ENCODE measurements around the gene POGLUT3. TPM values are rescaled to one million over a fixed set of nuclear protein-coding genes. Genes with fewer than 3 reads are reported as not detected.

POGLUT3 gene
- total RNA-seq, 1 donor: 5.6 TPM

DNA sequence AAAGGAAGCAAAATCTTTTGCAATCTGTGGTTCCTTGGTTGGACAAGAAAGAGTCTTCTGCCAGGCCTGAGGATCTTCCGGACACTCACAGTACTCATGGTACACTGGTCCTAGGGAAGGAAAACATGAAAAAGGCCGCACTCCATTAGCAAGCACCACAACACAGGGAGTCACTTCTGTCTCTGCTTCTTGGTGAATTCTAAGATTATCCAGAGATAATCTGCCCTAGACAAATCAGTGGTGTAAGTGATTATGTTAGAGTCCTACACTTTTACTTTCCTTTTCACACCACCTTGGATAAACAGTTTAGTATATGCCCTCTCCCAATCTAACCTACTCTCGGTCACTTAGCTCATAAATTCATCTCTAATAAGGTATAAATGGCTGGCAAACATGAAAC is 11.9 kb downstream of the POGLUT3 start:
- Histone ChIP-seq H3K27me3 (ENCODE audit: insufficient read depth, low read length) (no peaks in the 10 kb centered on the region), H3K9me3 (ENCODE audit: low read depth, low read length) (no peaks in the 10 kb centered on the region), H3K4me1 (ENCODE audit: insufficient read depth, low read length) (no peaks in the 10 kb centered on the region), H3K4me3 (ENCODE audit: low read length) (no peak overlapping the region)

GRCh38 chr11:108483163-108483562 is 15.0 kb downstream of the POGLUT3 start:
- no peaks in the 10 kb centered on the region for H3K9me3 ChIP-seq (ENCODE audit: low read depth, low read length)
- no peaks in the 10 kb centered on the region for H3K27me3 ChIP-seq (ENCODE audit: insufficient read depth, low read length)
- no peak overlapping the region for H3K4me3 ChIP-seq (ENCODE audit: low read length)
- H3K4me1 ChIP-seq (ENCODE audit: insufficient read depth, low read length): no peaks in the 10 kb centered on the region

DNA sequence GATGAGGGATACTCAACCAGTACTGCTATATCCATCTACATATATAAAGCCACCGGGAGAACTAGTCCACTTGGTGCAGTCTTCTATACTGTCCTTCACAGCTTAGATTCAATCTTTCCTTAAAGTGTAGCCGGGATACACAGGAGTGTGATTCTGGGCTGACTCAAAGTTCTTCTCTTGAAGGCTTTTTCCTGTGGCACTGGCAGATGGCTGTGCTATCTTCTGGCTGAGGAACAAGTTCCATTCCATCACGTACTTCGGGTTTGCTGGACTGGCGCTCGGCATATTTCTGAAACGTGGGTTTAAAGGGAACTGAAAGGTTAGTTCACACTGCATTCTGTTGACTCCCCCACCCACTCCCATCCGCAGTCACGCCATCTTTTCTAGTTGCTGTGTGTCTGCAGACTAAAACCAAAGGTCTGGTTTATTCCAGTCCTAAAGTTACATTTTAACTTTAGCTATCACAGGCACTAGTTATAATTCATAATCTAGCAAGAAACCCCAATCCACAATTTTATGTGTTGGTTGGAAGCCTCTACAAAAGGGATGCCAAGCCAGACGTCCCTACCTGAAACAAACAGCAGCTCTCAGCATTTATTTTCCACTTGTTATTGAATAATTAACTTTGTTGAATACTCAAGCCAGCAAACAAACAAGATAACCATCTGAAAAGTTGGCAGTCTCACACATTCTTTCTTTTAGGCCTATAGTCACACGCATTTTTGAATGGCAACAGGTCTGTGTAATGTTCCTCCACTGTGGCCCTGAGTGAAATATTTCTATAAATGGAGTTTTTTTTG is 23.3 kb downstream of the POGLUT3 start:
- Histone ChIP-seq H3K4me3 (ENCODE audit: low read length) (no peak overlapping the region), H3K27me3 (ENCODE audit: insufficient read depth, low read length) (no peaks in the 10 kb centered on the region), H3K9me3 (ENCODE audit: low read depth, low read length) (no peaks in the 10 kb centered on the region), H3K4me1 (ENCODE audit: insufficient read depth, low read length) (no peaks in the 10 kb centered on the region)

DNA sequence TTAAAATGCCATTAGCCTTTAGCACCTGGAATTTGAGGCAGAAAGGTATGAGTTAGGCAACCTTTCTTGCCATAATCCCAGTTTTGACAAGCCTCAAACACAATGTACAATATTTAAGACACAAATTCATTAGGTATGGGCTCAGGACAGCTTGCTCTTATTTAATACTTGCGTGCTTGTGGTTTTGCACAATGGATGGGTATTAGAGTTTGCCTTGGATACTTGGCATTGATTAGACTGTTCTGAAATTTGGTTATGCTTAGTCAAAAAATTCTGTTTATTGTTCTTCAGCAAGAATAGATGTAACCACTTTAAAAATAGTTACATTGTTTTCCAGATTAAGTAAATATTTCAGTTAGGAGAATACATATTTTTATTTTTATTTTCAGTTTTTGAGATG is 25.5 kb downstream of the POGLUT3 start:
- Histone ChIP-seq H3K4me3 (ENCODE audit: low read length) (no peak overlapping the region), H3K4me1 (ENCODE audit: insufficient read depth, low read length) (peaks cover 6% of the 10 kb centered on the region), H3K9me3 (ENCODE audit: low read depth, low read length) (no peaks in the 10 kb centered on the region), H3K27me3 (ENCODE audit: insufficient read depth, low read length) (no peaks in the 10 kb centered on the region)

DNA sequence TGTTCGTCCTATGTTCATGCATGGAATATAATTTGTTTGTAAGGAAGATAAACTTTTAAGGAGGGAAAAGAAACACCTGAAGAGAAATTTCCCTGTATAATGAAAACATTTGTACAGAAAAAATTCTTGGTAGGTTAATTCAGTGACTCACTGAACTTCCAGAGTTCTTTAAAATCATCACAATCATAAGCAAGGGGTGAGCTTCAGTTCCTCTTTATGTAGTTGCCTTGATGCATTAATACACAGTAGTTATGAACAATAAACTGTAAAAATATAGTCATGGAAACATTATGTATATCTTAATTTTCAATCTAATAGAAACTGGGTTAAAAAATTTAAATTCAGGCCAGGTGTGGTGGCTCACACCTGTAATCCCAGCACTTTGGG is 29.7 kb downstream of the POGLUT3 start:
- Histone ChIP-seq H3K4me3 (ENCODE audit: low read length) (no peak overlapping the region), H3K27me3 (ENCODE audit: insufficient read depth, low read length) (no peaks in the 10 kb centered on the region), H3K4me1 (ENCODE audit: insufficient read depth, low read length) (peaks cover 12% of the 10 kb centered on the region), H3K9me3 (ENCODE audit: low read depth, low read length) (no peaks in the 10 kb centered on the region)

GRCh38 chr11:108467091-108467823 is 30.9 kb downstream of the POGLUT3 start, which contains the start of gene C11orf65:
C11orf65 (minus strand) TSS chr11:108467529; CDS start chr11:108461559, 5,970 bp downstream.
- H3K27me3 ChIP-seq (ENCODE audit: insufficient read depth, low read length): no peaks in the 10 kb centered on the region
- H3K9me3 ChIP-seq (ENCODE audit: low read depth, low read length): no peaks in the 10 kb centered on the region
- H3K4me1 ChIP-seq (ENCODE audit: insufficient read depth, low read length): peaks cover 12% of the 10 kb centered on the region
- H3K4me3 ChIP-seq (ENCODE audit: low read length): peak within 1 kb of the TSS; percentile 61

GRCh38 chr11:108466405-108466804 is 31.8 kb downstream of the POGLUT3 start:
- H3K9me3 ChIP-seq (ENCODE audit: low read depth, low read length): no peaks in the 10 kb centered on the region
- H3K27me3 ChIP-seq (ENCODE audit: insufficient read depth, low read length): no peaks in the 10 kb centered on the region
- H3K4me1 ChIP-seq (ENCODE audit: insufficient read depth, low read length): peaks cover 12% of the 10 kb centered on the region
- peak overlapping the region; percentile 61 for H3K4me3 ChIP-seq (ENCODE audit: low read length)

DNA sequence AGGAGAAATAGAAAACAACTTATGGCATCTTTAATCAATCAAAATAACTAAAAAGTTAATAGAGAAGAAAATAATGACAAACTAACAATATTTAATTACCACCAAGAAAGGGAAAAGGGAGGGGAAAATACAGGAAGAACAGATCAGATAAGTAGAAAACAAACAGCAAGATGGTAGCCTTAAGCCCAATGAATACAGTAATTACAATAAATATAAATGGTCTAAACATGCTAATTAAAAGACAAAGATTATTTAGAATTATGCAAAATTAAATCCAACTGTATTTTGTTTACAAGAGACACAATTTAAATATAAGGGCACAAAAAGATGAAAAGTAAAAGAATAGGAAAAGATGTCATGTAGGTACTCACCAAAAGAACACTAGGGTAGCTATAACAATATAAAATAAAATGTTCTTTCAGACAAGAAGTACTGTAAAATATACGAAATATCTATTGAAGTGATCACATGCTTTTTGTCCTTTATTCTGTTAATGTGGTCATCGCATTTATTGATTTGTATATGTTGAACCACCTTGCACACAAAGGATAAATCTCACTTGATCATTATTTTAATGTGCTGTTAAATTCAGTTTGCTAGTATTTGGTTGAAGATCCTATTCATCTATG is 44.9 kb downstream of the POGLUT3 start:
- no peak overlapping the region for H3K4me3 ChIP-seq (ENCODE audit: low read length)
- no peaks in the 10 kb centered on the region for H3K4me1 ChIP-seq (ENCODE audit: insufficient read depth, low read length)
- no peaks in the 10 kb centered on the region for H3K27me3 ChIP-seq (ENCODE audit: insufficient read depth, low read length)
- H3K9me3 ChIP-seq (ENCODE audit: low read depth, low read length): peaks cover 9% of the 10 kb centered on the region

Other genes with a start within 250 kb of the POGLUT3 start
- gene C11orf65, start 30.9 kb downstream of the POGLUT3 start, total RNA-seq: 0.31 TPM
- gene EXPH5, start 95.4 kb upstream of the POGLUT3 start, total RNA-seq: 3.8 TPM
- 8.5 TPM for gene DDX10, start 166.7 kb upstream of the POGLUT3 start, total RNA-seq